ENCODE data around the gene PLA2G3.

The PLA2G3 gene

DNA sequence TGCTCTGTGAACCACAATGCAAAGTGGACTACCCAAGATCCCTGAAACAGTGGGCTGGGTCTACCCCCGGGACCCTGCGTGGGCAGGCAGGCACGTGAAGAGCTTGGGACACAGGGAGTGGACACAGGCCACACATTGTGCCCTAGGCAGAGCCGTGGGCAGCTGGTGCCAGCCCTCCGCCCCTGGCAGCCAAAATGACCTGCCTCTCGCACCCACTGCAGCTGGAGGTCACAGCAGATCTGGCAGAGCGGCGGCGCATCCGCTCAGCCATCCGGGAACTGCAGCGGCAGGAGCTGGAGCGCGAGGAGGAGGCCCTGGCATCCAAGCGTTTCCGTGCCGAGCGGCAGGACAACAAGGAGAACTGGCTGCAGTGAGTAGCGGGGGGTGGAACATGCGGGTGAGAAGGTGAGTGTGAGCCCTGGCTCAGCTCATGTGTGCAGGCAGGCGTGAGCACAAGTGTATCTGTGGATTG is 52.5 kb downstream of the PLA2G3 start:
- no peak overlapping the region for H3K4me3 Mint-ChIP-seq
- no peak for DNase-seq
- TF ChIP-seq, protein P1, sequence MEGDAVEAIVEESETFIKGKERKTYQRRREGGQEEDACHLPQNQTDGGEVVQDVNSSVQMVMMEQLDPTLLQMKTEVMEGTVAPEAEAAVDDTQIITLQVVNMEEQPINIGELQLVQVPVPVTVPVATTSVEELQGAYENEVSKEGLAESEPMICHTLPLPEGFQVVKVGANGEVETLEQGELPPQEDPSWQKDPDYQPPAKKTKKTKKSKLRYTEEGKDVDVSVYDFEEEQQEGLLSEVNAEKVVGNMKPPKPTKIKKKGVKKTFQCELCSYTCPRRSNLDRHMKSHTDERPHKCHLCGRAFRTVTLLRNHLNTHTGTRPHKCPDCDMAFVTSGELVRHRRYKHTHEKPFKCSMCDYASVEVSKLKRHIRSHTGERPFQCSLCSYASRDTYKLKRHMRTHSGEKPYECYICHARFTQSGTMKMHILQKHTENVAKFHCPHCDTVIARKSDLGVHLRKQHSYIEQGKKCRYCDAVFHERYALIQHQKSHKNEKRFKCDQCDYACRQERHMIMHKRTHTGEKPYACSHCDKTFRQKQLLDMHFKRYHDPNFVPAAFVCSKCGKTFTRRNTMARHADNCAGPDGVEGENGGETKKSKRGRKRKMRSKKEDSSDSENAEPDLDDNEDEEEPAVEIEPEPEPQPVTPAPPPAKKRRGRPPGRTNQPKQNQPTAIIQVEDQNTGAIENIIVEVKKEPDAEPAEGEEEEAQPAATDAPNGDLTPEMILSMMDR (IDR thresholded peaks at IDR 0.05): no peak
- no peak overlapping the region for H3K27ac Mint-ChIP-seq
- peaks cover 3% of the 10 kb centered on the region for H3K36me3 Mint-ChIP-seq (ENCODE audit: low read depth)
- no peaks in the 10 kb centered on the region for H3K9me3 Mint-ChIP-seq
- H3K27me3 Mint-ChIP-seq (ENCODE audit: low read depth, poor library complexity): no peaks in the 10 kb centered on the region
- H3K4me1 Mint-ChIP-seq: peaks cover 18% of the 10 kb centered on the region

GRCh38 chr22:31086703-31087330 is 53.5 kb downstream of the PLA2G3 start:
- H3K27ac Mint-ChIP-seq: no peak overlapping the region

GRCh38 chr22:31085928-31086327 is 54.4 kb downstream of the PLA2G3 start:
- TF ChIP-seq, protein P1 (IDR thresholded peaks at IDR 0.05): no peak
- Mint-ChIP-seq H3K36me3 (ENCODE audit: low read depth) (peaks cover 3% of the 10 kb centered on the region), H3K9me3 (no peaks in the 10 kb centered on the region), H3K4me3 (no peak overlapping the region), H3K27me3 (ENCODE audit: low read depth, poor library complexity) (no peaks in the 10 kb centered on the region), H3K4me1 (peaks cover 33% of the 10 kb centered on the region), H3K27ac (no peak overlapping the region)
- DNase-seq: no peak

More at GRCh38 chr22:31086703-31087330, 53.5 kb downstream of the PLA2G3 start:
- no peak for DNase-seq
- Mint-ChIP-seq H3K27me3 (ENCODE audit: low read depth, poor library complexity) (no peaks in the 10 kb centered on the region), H3K36me3 (ENCODE audit: low read depth) (peaks cover 3% of the 10 kb centered on the region), H3K4me3 (no peak overlapping the region), H3K9me3 (no peaks in the 10 kb centered on the region), H3K4me1 (peaks cover 27% of the 10 kb centered on the region)
- TF ChIP-seq, protein P1 (IDR thresholded peaks at IDR 0.05): no peak

DNA sequence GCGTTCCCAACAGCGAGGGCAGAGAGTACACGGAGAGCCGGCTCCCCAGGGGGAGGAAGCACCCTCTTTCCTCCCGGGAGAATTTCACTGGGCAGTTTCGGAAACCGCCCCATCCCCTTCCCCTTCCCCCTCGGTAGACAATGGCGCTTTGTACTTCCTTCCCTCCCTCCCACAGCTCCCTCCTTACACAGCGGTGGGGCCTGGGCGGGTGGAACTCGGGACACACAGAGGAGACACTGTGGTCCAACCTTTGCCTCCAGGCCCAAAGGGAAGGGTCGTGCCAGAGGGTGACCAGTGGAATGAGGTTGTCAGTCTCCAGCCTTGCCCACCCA is 54.8 kb downstream of the PLA2G3 start:
- Mint-ChIP-seq H3K4me3 (peak overlapping the region; percentile 75), H3K27me3 (ENCODE audit: low read depth, poor library complexity) (no peaks in the 10 kb centered on the region), H3K36me3 (ENCODE audit: low read depth) (peaks cover 3% of the 10 kb centered on the region), H3K27ac (no peak overlapping the region), H3K9me3 (no peaks in the 10 kb centered on the region), H3K4me1 (peaks cover 36% of the 10 kb centered on the region)
- TF ChIP-seq, protein P1 (IDR thresholded peaks at IDR 0.05): no peak
- DNase-seq: no peak

DNA sequence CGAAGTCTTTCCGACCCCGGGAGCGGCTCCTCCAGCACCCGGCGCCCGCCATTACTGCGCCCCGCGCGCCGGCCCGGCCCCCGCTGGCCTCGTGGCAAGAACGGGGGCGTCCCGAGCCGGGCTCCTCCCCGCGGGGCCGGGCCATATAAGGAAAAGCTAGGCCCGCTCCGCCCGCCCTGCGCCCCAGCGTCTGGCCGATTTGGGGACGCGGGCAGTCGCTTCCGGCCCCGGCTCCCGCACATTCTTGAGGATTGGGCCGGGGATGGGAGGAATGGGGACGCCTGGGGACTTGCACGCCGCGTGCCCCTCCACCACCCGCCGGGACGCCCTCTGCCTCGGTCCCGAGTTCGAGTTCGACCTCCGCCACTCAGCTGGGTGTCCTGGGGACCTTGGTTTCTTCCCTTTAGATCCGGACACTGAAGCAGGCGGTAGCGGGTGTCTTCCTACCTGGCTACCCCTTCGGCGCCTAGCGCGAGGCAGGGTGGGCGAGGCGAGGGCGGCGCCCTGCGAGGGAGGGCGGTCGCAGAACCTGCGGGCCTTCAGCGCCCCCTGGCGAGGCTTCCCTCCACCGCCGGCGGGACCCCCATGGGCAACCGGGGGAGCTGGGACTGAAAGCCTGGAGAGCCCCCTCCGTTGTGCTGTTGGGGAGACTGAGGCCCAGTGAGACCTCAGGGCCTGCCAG is 55.4 kb downstream of the PLA2G3 start:
- Mint-ChIP-seq H3K27me3 (ENCODE audit: low read depth, poor library complexity) (no peaks in the 10 kb centered on the region), H3K4me1 (peaks cover 39% of the 10 kb centered on the region), H3K27ac (no peak overlapping the region), H3K36me3 (ENCODE audit: low read depth) (peaks cover 3% of the 10 kb centered on the region), H3K9me3 (no peaks in the 10 kb centered on the region), H3K4me3 (peak overlapping the region; percentile 82)
- peak; percentile 87 for DNase-seq
- TF ChIP-seq, protein P1 (IDR thresholded peaks at IDR 0.05): peak; percentile 81

All from nephron progenitor cell (in vitro differentiated cells).